ENCODE measurements around the gene CHRNB4.

DNA sequence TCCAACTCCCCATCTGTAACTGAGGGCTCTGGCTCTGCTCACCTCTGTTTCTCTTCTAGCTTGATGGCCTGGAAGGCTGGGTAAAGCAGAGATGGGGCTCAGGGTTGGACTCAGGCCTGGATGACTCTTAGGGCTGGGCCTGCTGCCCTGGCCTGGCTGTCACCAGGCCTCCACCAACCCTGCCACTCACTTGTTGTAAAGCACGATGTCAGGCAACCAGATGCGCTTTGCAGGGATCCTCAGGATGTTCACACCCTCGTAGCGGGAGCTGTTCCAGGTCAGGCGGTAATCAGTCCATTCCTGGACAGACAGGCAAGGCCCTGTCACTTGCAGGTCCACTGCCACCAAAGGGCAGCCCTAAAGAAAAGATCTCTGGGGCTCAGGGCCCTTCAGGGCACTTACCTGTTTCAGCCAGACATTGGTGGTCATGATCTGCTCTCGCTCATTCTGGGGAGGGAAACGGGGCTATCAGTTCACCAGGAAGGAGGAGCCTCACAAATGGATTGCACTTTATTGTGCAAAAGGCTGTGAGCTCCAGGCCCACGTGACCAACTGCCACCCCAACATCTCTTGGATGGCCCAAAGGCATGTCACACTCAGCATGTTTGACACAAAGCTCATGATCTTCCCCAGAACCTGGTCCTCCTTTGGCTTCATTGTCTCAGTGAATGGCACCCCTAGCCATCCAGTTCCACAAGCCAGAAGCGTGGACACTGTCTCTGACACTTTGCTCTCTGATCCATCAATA is 9.9 kb downstream of the CHRNB4 start:
- TF ChIP-seq POLR2A (IDR thresholded peaks at IDR 0.05) = no peak
- TF ChIP-seq, protein P1, sequence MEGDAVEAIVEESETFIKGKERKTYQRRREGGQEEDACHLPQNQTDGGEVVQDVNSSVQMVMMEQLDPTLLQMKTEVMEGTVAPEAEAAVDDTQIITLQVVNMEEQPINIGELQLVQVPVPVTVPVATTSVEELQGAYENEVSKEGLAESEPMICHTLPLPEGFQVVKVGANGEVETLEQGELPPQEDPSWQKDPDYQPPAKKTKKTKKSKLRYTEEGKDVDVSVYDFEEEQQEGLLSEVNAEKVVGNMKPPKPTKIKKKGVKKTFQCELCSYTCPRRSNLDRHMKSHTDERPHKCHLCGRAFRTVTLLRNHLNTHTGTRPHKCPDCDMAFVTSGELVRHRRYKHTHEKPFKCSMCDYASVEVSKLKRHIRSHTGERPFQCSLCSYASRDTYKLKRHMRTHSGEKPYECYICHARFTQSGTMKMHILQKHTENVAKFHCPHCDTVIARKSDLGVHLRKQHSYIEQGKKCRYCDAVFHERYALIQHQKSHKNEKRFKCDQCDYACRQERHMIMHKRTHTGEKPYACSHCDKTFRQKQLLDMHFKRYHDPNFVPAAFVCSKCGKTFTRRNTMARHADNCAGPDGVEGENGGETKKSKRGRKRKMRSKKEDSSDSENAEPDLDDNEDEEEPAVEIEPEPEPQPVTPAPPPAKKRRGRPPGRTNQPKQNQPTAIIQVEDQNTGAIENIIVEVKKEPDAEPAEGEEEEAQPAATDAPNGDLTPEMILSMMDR (IDR thresholded peaks at IDR 0.05) = no peak

All from thyroid gland (tissue), 4 donors.